Activated B cell treated with CpG ODN at 0.5 μM for 24 hours (primary cell): ENCODE measurements around the gene STK24. TPM values are rescaled to one million over a fixed set of nuclear protein-coding genes. Genes with fewer than 3 reads are reported as not detected.

Experiments used
- ATAC-seq: fragments of 200-7000 bp; cut with Tn5 transposase; one replicate; pipeline ENCODE4 v1.10.0; 2021; ENCODE audit warnings: low read depth, mild to moderate bottlenecking, moderate library complexity
- CTCF ChIA-PET: fragments of 350-600 bp; sonication (Branson Sonifier 250); formaldehyde crosslinking; loops from one replicate; lab custom pipeline; 2021; ENCODE audit warnings: antibody characterized with exemption; lab: Charles Lee
- POLR2A ChIA-PET: fragments of 350-600 bp; sonication (Branson Sonifier 250); formaldehyde crosslinking; loops from one replicate; lab custom pipeline; 2021; ENCODE audit warnings: antibody characterized with exemption; lab: Charles Lee
- DNase-seq: peaks from one replicate; pipeline ENCODE4 v3.0.0; 2022
- H3K27ac Mint-ChIP-seq: one replicate; pipeline ENCODE4 v1.8.0; 2020; ENCODE audit warnings: mixed read lengths
- H3K27me3 Mint-ChIP-seq: one replicate; pipeline ENCODE4 v1.8.0; 2021; ENCODE audit warnings: mixed read lengths
- H3K36me3 Mint-ChIP-seq: one replicate; pipeline ENCODE4 v1.8.0; 2021; ENCODE audit warnings: low read depth, mixed read lengths
- H3K4me1 Mint-ChIP-seq: one replicate; pipeline ENCODE4 v1.8.0; 2021; ENCODE audit warnings: mixed read lengths
- H3K4me3 Mint-ChIP-seq: one replicate; pipeline ENCODE4 v1.8.0; 2020; ENCODE audit warnings: mild to moderate bottlenecking, mixed read lengths
- H3K9me3 Mint-ChIP-seq: one replicate; pipeline ENCODE4 v1.8.0; 2020; ENCODE audit warnings: mixed read lengths
- CTCF ChIP-seq: fragments of 200-600 bp; IDR thresholded peaks from one replicate; pipeline ENCODE4 v1.8.0; 2022; ENCODE audit warnings: antibody characterized with exemption, mild to moderate bottlenecking
- intact Hi-C: fragments of 100-400 bp; cut with micrococcal nuclease; formaldehyde crosslinking; loops from one replicate; pipeline ENCODE4 v1.15.1; 2024
- total RNA-seq: library from RNA; stranded (reverse); gene quantifications from 2 replicates; pipeline ENCODE4 v1.2.3, GENCODE V29; 2022

Gene STK24
- total RNA-seq, 1 donor from 2014 or later = 84.8 TPM

- intact Hi-C loops = loop anchor here (5.0 kb wide), 1 partner anchor 577 kb away; no protein-coding TSS in a partner anchor
- TF ChIP-seq CTCF = no peak
- DNase-seq = no peak
- no peaks in the 10 kb centered on the region for H3K9me3 Mint-ChIP-seq
- POLR2A ChIA-PET = no interaction called here
- H3K27me3 Mint-ChIP-seq = peaks cover 19% of the 10 kb centered on the region
- no peak for ATAC-seq
- H3K4me3 Mint-ChIP-seq = no peak overlapping the region
- H3K4me1 Mint-ChIP-seq = no peaks in the 10 kb centered on the region
- no peak overlapping the region for H3K27ac Mint-ChIP-seq
- no peaks in the 10 kb centered on the region for H3K36me3 Mint-ChIP-seq
- CTCF ChIA-PET = no interaction called here
Observed at GRCh38 chr13:98434060-98434459, 142.8 kb downstream of the STK24 start.

GRCh38 chr13:98433654-98434053, 143.3 kb downstream of the STK24 start:
- no peak for TF ChIP-seq CTCF
- no peak overlapping the region for H3K27ac Mint-ChIP-seq
- no peaks in the 10 kb centered on the region for H3K36me3 Mint-ChIP-seq
- intact Hi-C loops = loop anchor here (5.0 kb wide), 1 partner anchor 576 kb away; no protein-coding TSS in a partner anchor
- ChIA-PET POLR2A (no interaction called here), CTCF (no interaction called here)
- DNase-seq (no peak), ATAC-seq (no peak)
- peaks cover 23% of the 10 kb centered on the region for H3K27me3 Mint-ChIP-seq
- H3K4me1 Mint-ChIP-seq = no peaks in the 10 kb centered on the region
- H3K9me3 Mint-ChIP-seq = no peaks in the 10 kb centered on the region
- H3K4me3 Mint-ChIP-seq = no peak overlapping the region

GRCh38 chr13:98432638-98433037, 144.3 kb downstream of the STK24 start:
- no peak for TF ChIP-seq CTCF
- Mint-ChIP-seq H3K4me3 (no peak overlapping the region), H3K4me1 (no peaks in the 10 kb centered on the region), H3K9me3 (no peaks in the 10 kb centered on the region), H3K27me3 (peaks cover 26% of the 10 kb centered on the region), H3K27ac (no peak overlapping the region), H3K36me3 (no peaks in the 10 kb centered on the region)
- intact Hi-C loops = loop anchor here (5.0 kb wide), 1 partner anchor 575 kb away; no protein-coding TSS in a partner anchor
- POLR2A ChIA-PET = no interaction called here
- CTCF ChIA-PET = no interaction called here
- DNase-seq (no peak), ATAC-seq (no peak)

- TF ChIP-seq CTCF = no peak
- no peak overlapping the region for H3K4me3 Mint-ChIP-seq
- H3K9me3 Mint-ChIP-seq = no peaks in the 10 kb centered on the region
- POLR2A ChIA-PET = no interaction called here
- H3K27me3 Mint-ChIP-seq = peaks cover 22% of the 10 kb centered on the region
- ATAC-seq (no peak), DNase-seq (no peak)
- no peaks in the 10 kb centered on the region for H3K36me3 Mint-ChIP-seq
- CTCF ChIA-PET = interaction anchor here (2.2 kb wide), 1 partner anchor 223 kb away, joined by 5 read pairs; no protein-coding TSS in a partner anchor
- intact Hi-C loops = loop anchor here (5.0 kb wide), 1 partner anchor 573 kb away; no protein-coding TSS in a partner anchor
- H3K4me1 Mint-ChIP-seq = no peaks in the 10 kb centered on the region
- H3K27ac Mint-ChIP-seq = no peak overlapping the region
Observed at GRCh38 chr13:98429977-98430736, 146.8 kb downstream of the STK24 start.

GRCh38 chr13:98429531-98429930, 147.4 kb downstream of the STK24 start:
- no peak overlapping the region for H3K27ac Mint-ChIP-seq
- H3K27me3 Mint-ChIP-seq = peaks cover 22% of the 10 kb centered on the region
- H3K4me1 Mint-ChIP-seq = no peaks in the 10 kb centered on the region
- H3K9me3 Mint-ChIP-seq = no peaks in the 10 kb centered on the region
- ChIA-PET POLR2A (no interaction called here), CTCF (no interaction called here)
- intact Hi-C loops = no loop called here
- no peak for DNase-seq
- no peak for TF ChIP-seq CTCF
- H3K36me3 Mint-ChIP-seq = no peaks in the 10 kb centered on the region
- no peak for ATAC-seq
- H3K4me3 Mint-ChIP-seq = no peak overlapping the region
